Measurements from ENCODE around the gene ST6GALNAC3.

- TF ChIP-seq CTCF (IDR thresholded peaks at IDR 0.05) (no peak), ZFX (IDR thresholded peaks at IDR 0.05; ENCODE audit: borderline replicate concordance) (no peak)
Measured at GRCh38 chr1:76209648-76210047, 135.1 kb downstream of the ST6GALNAC3 start.

All from 22Rv1 (cell line).